HG02884 (cell line): ENCODE data around the gene FREM2.

ENCODE experiments used
- ATAC-seq: cut with Tn5 transposase; IDR thresholded peaks from one replicate; pipeline ENCODE4 v1.9.1; 2021; ENCODE audit warnings: mild to moderate bottlenecking, moderate library complexity; ENCODE audit not compliant: unreplicated experiment

The FREM2 gene

DNA sequence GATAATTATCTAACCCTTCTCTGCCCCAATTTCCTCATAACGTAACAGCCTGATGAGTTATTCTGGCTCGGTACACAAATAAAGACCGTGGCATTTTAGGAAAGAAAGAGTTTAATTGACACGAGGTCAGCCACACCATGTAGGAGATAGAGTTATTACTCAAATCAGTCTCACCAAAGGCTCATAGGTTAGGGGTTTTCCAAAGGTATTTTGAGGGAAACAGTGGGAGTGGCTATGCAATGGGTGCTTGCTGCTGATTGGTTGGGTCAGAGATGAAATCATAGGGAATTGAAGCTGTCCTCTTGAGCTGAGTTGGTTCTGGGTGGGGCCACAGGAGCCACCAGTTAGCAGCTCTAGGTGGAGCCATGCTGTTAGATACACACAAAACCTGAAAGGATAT lies 137.5 kb downstream of the FREM2 start:
- peak; percentile 71 for ATAC-seq

- ATAC-seq = no peak
Measured at GRCh38 chr13:38826182-38826813, 139.4 kb downstream of the FREM2 start.

GRCh38 chr13:38830442-38831045 lies 143.7 kb downstream of the FREM2 start:
- ATAC-seq = no peak

DNA sequence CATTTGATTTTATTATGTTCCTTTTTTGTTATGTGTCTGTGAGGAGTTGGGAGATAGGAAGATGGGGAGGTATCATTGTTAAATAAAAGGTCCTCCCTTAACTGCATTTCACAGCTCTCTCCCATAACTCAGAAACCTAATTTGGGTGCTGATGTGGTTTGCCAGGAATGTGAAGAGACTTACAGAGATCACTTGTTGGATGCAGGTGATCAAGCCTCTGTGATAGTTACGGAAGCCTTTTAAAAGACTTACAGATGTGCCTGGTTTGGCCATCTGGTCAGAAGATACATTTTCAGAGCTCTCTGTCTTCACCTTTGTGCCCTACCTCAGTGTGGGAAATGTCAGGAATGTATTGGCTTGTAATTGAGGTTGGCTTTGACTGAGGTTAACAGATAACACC lies 157.7 kb downstream of the FREM2 start:
- no peak for ATAC-seq

DNA sequence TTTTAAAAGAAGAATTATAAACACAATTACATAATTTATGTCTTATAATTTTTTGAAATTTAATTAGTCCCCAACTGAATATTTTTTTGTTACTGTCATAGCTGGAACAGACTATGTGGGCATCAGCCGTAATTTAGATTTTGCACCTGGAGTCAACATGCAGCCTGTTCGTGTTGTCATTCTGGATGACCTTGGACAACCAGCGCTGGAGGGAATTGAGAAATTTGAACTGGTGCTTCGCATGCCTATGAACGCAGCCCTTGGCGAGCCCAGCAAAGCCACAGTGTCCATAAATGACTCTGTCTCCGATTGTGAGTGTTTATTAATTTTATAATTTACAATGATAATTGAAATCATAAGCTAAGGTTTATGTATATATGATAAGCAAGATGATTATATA lies 161.5 kb downstream of the FREM2 start:
- no peak for ATAC-seq

GRCh38 chr13:38849315-38849714 lies 162.4 kb downstream of the FREM2 start:
- no peak for ATAC-seq

GRCh38 chr13:38850868-38851626 lies 164.2 kb downstream of the FREM2 start:
- peak; percentile 76 for ATAC-seq

- no peak for ATAC-seq
Measured at GRCh38 chr13:38854226-38854625, 167.3 kb downstream of the FREM2 start.

GRCh38 chr13:38856065-38856464 lies 169.2 kb downstream of the FREM2 start:
- ATAC-seq = no peak

- peak; percentile 46 for ATAC-seq
Measured at GRCh38 chr13:38862443-38862842, 175.6 kb downstream of the FREM2 start.

DNA sequence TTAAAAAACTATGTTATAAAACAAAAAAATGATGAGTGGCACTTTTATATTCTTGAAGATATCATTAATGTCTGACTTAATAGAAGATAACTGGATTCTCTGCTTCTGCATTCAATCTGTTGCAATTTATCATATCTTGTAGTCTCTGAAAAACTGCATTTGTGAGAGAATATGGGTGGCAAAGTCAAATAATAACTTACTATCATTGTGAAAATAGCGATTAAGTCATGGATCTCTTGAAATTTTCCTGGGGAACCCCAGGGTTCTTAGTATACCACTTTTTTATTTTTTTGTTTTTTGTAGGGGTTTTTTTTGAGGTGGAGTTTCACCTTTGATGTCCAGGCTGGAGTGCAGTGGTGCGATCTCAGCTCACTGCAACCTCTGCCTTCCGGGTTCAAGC lies 176.7 kb downstream of the FREM2 start:
- ATAC-seq = peak; percentile 43

DNA sequence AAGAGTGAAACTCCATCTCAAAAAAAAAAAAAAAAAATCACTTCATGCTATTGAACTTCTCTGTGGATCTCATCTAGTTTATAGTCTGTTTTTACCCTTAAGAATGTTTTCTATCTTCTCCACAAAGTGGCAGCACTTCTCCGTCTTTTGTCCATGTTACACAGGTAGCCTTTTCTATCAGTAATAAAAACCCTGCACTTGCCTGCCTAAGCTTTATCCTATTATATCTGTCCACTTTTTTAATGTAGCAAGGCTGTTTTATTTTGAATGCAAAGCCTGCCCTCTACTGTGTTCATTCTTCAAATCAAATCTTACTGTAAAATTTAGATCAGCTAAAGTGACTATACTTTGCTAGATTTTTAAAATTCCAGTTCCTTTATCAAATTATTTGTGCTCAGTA lies 179.8 kb downstream of the FREM2 start:
- ATAC-seq = no peak

- ATAC-seq = no peak
Measured at GRCh38 chr13:38868399-38868798, 181.5 kb downstream of the FREM2 start.

GRCh38 chr13:38868870-38869269 lies 182.0 kb downstream of the FREM2 start:
- no peak for ATAC-seq

- no peak for ATAC-seq
Measured at GRCh38 chr13:38871275-38871674, 184.4 kb downstream of the FREM2 start.

DNA sequence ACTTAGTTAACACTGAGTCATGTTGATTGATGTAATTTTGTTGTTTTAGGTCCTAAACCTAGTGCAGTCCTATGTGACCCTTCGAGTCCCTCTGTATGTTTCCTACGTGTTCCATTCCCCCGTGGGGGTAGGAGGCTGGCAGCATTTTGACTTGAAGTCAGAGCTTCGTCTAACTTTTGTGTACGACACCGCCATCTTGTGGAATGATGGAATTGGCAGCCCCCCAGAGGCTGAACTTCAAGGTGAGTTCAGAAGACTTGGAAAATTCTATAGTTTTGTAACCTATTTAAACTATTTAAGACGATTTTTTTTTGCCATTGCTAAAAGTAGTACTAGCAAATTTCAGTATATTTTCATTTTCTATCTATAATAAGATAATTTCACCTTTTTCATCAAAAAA lies 185.8 kb downstream of the FREM2 start:
- ATAC-seq = peak; percentile 55

- no peak for ATAC-seq
Measured at GRCh38 chr13:38875186-38875875, 188.5 kb downstream of the FREM2 start.

- no peak for ATAC-seq
Measured at GRCh38 chr13:38879278-38879677, 192.4 kb downstream of the FREM2 start.

DNA sequence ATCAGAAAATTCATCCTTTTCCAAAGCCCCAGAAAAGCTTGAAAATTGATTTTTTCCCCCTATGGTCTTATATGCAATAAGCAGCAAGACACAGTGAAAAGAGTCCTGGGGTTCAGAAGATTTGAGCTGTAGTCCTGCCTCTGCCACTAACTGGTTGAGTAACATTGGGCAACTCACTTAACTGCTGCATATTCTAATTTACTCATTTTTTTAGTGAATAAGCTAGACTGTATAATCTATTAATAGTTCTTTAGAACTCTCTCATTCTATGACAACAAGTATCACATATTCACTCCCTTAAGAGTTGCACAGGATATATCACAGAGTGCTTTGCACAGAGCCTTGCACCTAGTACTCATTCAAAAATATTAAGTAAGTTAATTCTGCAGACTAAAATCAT lies 192.9 kb downstream of the FREM2 start:
- no peak for ATAC-seq

- no peak for ATAC-seq
Measured at GRCh38 chr13:38880397-38880796, 193.5 kb downstream of the FREM2 start.

GRCh38 chr13:38883783-38884182 lies 196.9 kb downstream of the FREM2 start:
- ATAC-seq = no peak

DNA sequence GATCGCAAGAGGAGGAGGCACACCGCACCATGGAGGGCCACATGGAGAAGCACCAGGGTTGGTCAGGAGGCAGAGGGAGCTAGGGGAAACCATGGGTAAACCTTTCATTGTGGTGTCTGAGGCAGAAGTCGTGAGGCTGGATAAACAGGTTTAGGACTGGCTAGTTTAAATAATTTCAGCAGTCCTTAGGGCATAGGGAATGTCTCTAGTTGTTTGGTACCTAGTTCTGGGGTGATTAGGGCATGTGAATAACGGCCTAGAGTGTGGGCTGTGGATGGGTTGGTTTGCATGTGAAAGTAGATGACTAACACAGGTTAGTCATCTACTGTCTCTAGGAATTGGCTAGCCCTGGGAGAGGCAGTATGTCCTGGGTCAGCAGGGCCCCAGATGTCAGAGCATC lies 201.4 kb downstream of the FREM2 start:
- no peak for ATAC-seq
